Cardiac muscle cell (in vitro differentiated cells and primary cell): Measurements from ENCODE around the gene MPZL3. TPM values are rescaled to one million over a fixed set of nuclear protein-coding genes. Genes with fewer than 3 reads are reported as not detected.

Source experiments
- DNase-seq, 2 donors: peaks; one replicate each; pipeline versions ENCODE4 v3.0.0 to v3.0.0-alpha.2; 2010 to 2017; ENCODE audit warnings: low read depth in 1 of 2, low spot score in 1 of 2
- H3K27ac ChIP-seq: fragments of 200-600 bp; sonication (generic); 2 replicates; pipeline ENCODE4 v1.5.1; 2016
- H3K27me3 ChIP-seq: fragments of 200-600 bp; sonication (generic); 2 replicates; pipeline ENCODE4 v1.6.0; 2016; ENCODE audit warnings: control low read depth
- H3K36me3 ChIP-seq: fragments of 200-600 bp; sonication (generic); 2 replicates; pipeline ENCODE4 v1.5.1; 2016; ENCODE audit warnings: control low read depth
- H3K4me1 ChIP-seq: fragments of 200-600 bp; sonication (generic); 2 replicates; pipeline ENCODE4 v1.8.1; 2017; ENCODE audit warnings: low read depth, mild to moderate bottlenecking, mixed run types
- H3K4me3 ChIP-seq: fragments of 200-600 bp; sonication (generic); 2 replicates; pipeline ENCODE4 v1.5.1; 2016; ENCODE audit warnings: mild to moderate bottlenecking
- H3K9me3 ChIP-seq: fragments of 200-600 bp; sonication (generic); 2 replicates; pipeline ENCODE4 v1.5.1; 2017; ENCODE audit warnings: low read depth, mild to moderate bottlenecking, control low read depth
- polyA plus RNA-seq: library from polyadenylated mRNA; unstranded; fragments of >200 nt; fragmentation: Nextera tagmentation; extraction: Ambion mirVana; gene quantifications from 2 replicates; pipeline ENCODE4 v1.2.1, GENCODE V29; 2016
- total RNA-seq: library from RNA; depleted of rRNA; stranded (reverse); fragments of >200 nt; gene quantifications from 2 replicates; pipeline ENCODE4 v1.2.3, GENCODE V29; 2016
- TF ChIP-seq, protein P1 (sequence below): IDR thresholded peaks from 2 replicates; pipeline ENCODE4 v1.5.1; 2012; ENCODE audit warnings: low read depth, mild to moderate bottlenecking, low read length

The MPZL3 gene
- total and polyA plus RNA-seq, 2 experiments from 2014 or later: 0.07 to 0.12 TPM

GRCh38 chr11:118243161-118243560 lies 9.0 kb downstream of the MPZL3 start:
- no peak overlapping the region for H3K27ac ChIP-seq
- H3K27me3 ChIP-seq: peaks cover 57% of the 10 kb centered on the region
- no peak for DNase-seq
- TF ChIP-seq, protein P1, sequence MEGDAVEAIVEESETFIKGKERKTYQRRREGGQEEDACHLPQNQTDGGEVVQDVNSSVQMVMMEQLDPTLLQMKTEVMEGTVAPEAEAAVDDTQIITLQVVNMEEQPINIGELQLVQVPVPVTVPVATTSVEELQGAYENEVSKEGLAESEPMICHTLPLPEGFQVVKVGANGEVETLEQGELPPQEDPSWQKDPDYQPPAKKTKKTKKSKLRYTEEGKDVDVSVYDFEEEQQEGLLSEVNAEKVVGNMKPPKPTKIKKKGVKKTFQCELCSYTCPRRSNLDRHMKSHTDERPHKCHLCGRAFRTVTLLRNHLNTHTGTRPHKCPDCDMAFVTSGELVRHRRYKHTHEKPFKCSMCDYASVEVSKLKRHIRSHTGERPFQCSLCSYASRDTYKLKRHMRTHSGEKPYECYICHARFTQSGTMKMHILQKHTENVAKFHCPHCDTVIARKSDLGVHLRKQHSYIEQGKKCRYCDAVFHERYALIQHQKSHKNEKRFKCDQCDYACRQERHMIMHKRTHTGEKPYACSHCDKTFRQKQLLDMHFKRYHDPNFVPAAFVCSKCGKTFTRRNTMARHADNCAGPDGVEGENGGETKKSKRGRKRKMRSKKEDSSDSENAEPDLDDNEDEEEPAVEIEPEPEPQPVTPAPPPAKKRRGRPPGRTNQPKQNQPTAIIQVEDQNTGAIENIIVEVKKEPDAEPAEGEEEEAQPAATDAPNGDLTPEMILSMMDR: no peak
- peaks cover 4% of the 10 kb centered on the region for H3K4me1 ChIP-seq
- H3K4me3 ChIP-seq: no peak overlapping the region
- no peaks in the 10 kb centered on the region for H3K36me3 ChIP-seq
- H3K9me3 ChIP-seq: no peaks in the 10 kb centered on the region

DNA sequence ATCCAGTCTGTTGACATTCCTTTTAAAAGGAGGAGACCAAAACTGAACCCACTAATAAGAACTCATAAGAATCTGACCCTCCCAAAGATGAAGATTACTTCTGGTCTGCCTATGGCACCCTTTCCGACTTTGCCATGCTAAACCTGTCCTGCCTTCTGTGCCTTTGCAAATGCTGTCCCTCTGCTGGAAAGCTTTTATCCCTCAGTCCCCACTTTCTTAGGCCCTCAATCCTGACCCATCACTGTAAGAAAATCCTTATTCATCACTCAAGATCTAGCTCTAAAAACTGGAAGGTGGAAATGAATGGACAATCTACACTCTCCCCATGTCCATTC lies 10.4 kb downstream of the MPZL3 start:
- TF ChIP-seq, protein P1: no peak
- peaks cover 43% of the 10 kb centered on the region for H3K27me3 ChIP-seq
- peaks cover 4% of the 10 kb centered on the region for H3K4me1 ChIP-seq
- DNase-seq: no peak
- H3K36me3 ChIP-seq: no peaks in the 10 kb centered on the region
- H3K27ac ChIP-seq: no peak overlapping the region
- H3K9me3 ChIP-seq: no peaks in the 10 kb centered on the region
- H3K4me3 ChIP-seq: no peak overlapping the region

DNA sequence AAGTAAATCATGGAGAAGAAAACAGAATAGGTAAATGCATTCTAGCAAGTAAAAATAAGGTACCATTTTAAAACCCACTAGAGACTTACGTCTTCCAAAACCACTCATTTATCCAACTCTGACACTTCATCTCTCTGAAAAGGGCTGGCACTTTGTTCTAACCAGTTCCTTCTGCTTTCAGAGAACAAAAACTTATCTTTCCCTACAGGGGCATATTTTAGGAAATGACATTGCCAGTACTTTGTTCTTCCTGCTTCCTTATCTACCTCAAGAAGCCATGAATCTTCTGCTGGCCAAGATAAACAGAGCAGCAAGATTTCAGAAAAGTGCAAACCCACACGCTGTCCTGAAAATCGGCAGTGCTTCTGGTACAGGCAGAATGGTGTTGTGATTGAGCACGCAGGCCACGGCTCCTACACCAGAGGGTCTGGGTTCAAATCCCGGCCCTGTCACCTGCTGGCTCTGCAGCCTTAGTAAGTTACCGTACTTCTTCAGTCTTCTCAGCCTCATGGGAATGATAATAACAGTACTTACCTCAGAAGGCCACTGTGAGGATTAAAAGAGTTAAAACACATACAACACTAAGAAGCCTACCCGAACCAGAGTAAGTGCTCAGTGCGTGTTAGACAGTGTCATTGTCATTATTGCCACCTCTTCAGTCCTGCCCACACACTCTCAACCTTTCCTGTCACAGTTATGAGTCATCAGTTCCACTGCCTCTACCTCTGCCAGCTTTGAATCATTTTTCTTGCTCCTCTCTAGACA lies 11.0 kb downstream of the MPZL3 start:
- Histone ChIP-seq H3K9me3 (no peaks in the 10 kb centered on the region), H3K27me3 (peaks cover 42% of the 10 kb centered on the region), H3K36me3 (no peaks in the 10 kb centered on the region), H3K4me3 (no peak overlapping the region), H3K27ac (no peak overlapping the region), H3K4me1 (peaks cover 4% of the 10 kb centered on the region)
- DNase-seq: peak in 1 of 2 donors; percentile 32
- TF ChIP-seq, protein P1: no peak

DNA sequence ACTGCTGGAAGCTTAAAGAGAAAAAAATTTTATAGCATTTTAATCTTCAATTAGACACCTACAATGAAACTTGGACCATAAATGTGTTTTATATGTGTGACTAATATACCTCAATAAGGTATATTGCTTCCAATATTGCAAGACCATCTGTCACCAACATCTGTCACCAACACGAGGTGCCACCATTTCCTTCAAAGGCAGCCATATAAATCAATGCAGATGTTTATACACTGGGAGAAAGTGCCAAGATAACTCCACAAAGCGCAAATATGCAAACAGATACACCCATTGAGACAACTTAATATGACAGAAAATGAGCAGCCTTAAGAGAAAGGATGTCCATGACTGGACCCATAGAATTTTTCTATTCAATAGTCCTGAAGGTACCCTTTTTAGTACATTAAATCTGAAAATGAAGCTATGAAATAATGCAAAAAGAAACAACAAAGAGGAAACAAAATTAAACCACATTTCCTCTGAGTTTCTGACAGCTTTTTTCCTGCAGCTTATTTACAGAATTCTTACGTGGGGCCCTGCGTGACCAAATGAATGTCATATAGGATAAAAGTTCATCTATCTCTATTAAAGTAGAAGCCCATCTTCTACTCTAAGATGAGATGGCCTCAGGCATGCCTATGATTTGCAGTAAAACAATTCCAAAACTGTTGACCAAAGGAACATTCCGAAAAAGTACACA lies 12.5 kb downstream of the MPZL3 start:
- no peak for DNase-seq
- Histone ChIP-seq H3K27ac (no peak overlapping the region), H3K27me3 (peaks cover 43% of the 10 kb centered on the region), H3K4me3 (no peak overlapping the region), H3K4me1 (peaks cover 4% of the 10 kb centered on the region), H3K36me3 (no peaks in the 10 kb centered on the region), H3K9me3 (no peaks in the 10 kb centered on the region)
- TF ChIP-seq, protein P1: no peak

GRCh38 chr11:118238929-118239328 lies 13.2 kb downstream of the MPZL3 start:
- Histone ChIP-seq H3K27ac (no peak overlapping the region), H3K36me3 (no peaks in the 10 kb centered on the region), H3K4me1 (peaks cover 4% of the 10 kb centered on the region), H3K27me3 (peaks cover 41% of the 10 kb centered on the region), H3K4me3 (no peak overlapping the region), H3K9me3 (no peaks in the 10 kb centered on the region)
- DNase-seq: peak in 1 of 2 donors; percentile 32
- TF ChIP-seq, protein P1: no peak
